Right lobe of liver (tissue), 6 donors: ENCODE results near the gene NEDD4L. TPM values are rescaled to one million over a fixed set of nuclear protein-coding genes. Genes with fewer than 3 reads are reported as not detected.
A peak's percentile ranks its signal among the peaks of the same experiment; 100 is the strongest.

ENCODE experiments used
- ATAC-seq, 4 donors: fragments of 200-7000 bp; cut with Tn5 transposase; one replicate each; pipeline ENCODE4 v1.9.1; 2020; ENCODE audit warnings: mild to moderate bottlenecking in 4 of 4, moderate library complexity in 4 of 4
- DNase-seq, 3 donors: peaks; one replicate each; pipeline ENCODE4 v3.0.0-alpha.2; 2020
- H3K27ac ChIP-seq, 3 donors: fragments of 200-600 bp; one replicate each; pipeline ENCODE4 v1.8.0; 2022
- H3K27me3 ChIP-seq, 2 donors: fragments of 200-600 bp; one replicate each; pipeline ENCODE4 v1.8.0; 2022
- H3K36me3 ChIP-seq, 4 donors: fragments of 200-600 bp; sonication (generic) in 1 of 4; one replicate each; pipeline versions ENCODE4 v1.5.1 to v1.8.0; 2017 to 2022; ENCODE audit warnings: control low read depth in 1 of 4
- H3K4me1 ChIP-seq, 4 donors: fragments of 200-600 bp; sonication (generic) in 1 of 4; one replicate each; pipeline versions ENCODE4 v1.5.1 to v1.8.0; 2017 to 2022; ENCODE audit warnings: control low read depth in 1 of 4
- H3K4me3 ChIP-seq, 3 donors: fragments of 200-600 bp; one replicate each; pipeline ENCODE4 v1.8.0; 2022
- H3K9me3 ChIP-seq, 4 donors: fragments of 200-600 bp; sonication (generic) in 1 of 4; one replicate each; pipeline versions ENCODE4 v1.5.1 to v1.8.0; 2017 to 2022; ENCODE audit warnings: control low read depth in 1 of 4
- CTCF ChIP-seq, 4 donors: fragments of 200-600 bp in 3 of 4; fragments of 450-650 bp in 1 of 4; IDR thresholded peaks; one replicate each; pipeline versions ENCODE4 v1.5.1 to v1.8.0; 2016 to 2022; ENCODE audit warnings: antibody characterized with exemption in 4 of 4, mild to moderate bottlenecking in 2 of 4
- POLR2A ChIP-seq: fragments of 450-650 bp; IDR thresholded peaks from one replicate; pipeline ENCODE4 v1.6.1; 2017; ENCODE audit warnings: antibody characterized with exemption, mild to moderate bottlenecking
- WGBS: methylation state at CpG from one replicate; pipeline ENCODE4 v1.1.6; 2018; ENCODE audit warnings: low coverage, low lambda C conversion rate; ENCODE audit not compliant: insufficient coverage; ENCODE audit errors: missing lambda C conversion rate; 5-methylcytosine and 5-hydroxymethylcytosine counted together
- intact Hi-C, 2 donors: fragments of 100-400 bp; cut with DNase I; formaldehyde crosslinking; loops; one replicate each; pipeline versions ENCODE4 v1.11.2 to v1.14.1; 2022
- total RNA-seq, 6 experiments: library from RNA; depleted of rRNA in 2 of 6; stranded (reverse); fragments of >200 nt in 2 of 6; fragmentation: NEBNext Ultra II Directional in 3 of 6; extraction: Animal tissue kit (Norgen Biotek cat#: 25700) in 3 of 6; gene quantifications; one replicate each; pipeline versions ENCODE4 v1.1.0 to v1.2.4, GENCODE V29; 2016 to 2023
- donor health status: DM: no; HTN: yes; CAD: no.
- donor health status: DM: no; HTN: no; CAD: no.
- donor health status: DM: no; HTN: no; CAD: no.
- donor health status: DM: no; HTN: yes; CAD: no.
- donor health status: DM: no; HTN: yes; CAD: no.

NEDD4L gene
- total RNA-seq, 6 experiments from 2014 or later = 21.5 to 41.0 (median 33.2) TPM

GRCh38 chr18:58044370-58045241, 580 bp downstream of the NEDD4L start:
- Histone ChIP-seq H3K27ac (peak overlapping the region; percentile 87 to 95 (median 91)), H3K4me1 (peaks cover 0 to 26% (median 0%) of the 10 kb centered on the region in 4 donors)
- intact Hi-C loops = loop anchor here in 1 of 2 donors (10.0 kb wide), 1 partner anchor 80 kb away; no protein-coding TSS in a partner anchor

GRCh38 chr18:58045242-58046092, 1.4 kb downstream of the NEDD4L start:
- peak; percentile 23 to 49 (median 43) for ATAC-seq

More at GRCh38 chr18:58044370-58045241, 580 bp downstream of the NEDD4L start:
- peak; percentile 63 to 68 (median 66) for DNase-seq
- peak; percentile 5 to 42 (median 27) for ATAC-seq
- H3K9me3 ChIP-seq = no peaks in the 10 kb centered on the region
- peak overlapping the region; percentile 61 to 86 (median 81) for H3K4me3 ChIP-seq
- H3K27me3 ChIP-seq = no peaks in the 10 kb centered on the region
- TF ChIP-seq POLR2A (peak; percentile 62), CTCF (IDR thresholded peaks at IDR 0.05) (peak in 2 of 4 donors; percentile 18 to 22)
- WGBS = 0% methylated on average over 13 of the region's 94 CpGs
- no peaks in the 10 kb centered on the region for H3K36me3 ChIP-seq

GRCh38 chr18:58046093-58046793, 2.2 kb downstream of the NEDD4L start:
- ATAC-seq = peak; percentile 2 to 26 (median 8)
- intact Hi-C loops = loop anchor here in 1 of 2 donors (10.0 kb wide), 1 partner anchor 79 kb away; no protein-coding TSS in a partner anchor
- peaks cover 0 to 26% (median 0%) of the 10 kb centered on the region in 4 donors for H3K4me1 ChIP-seq

More at GRCh38 chr18:58045242-58046092, 1.4 kb downstream of the NEDD4L start:
- TF ChIP-seq CTCF (IDR thresholded peaks at IDR 0.05) = no peak
- peak; percentile 42 for TF ChIP-seq POLR2A
- Histone ChIP-seq H3K4me3 (peak overlapping the region; percentile 61 to 86 (median 81)), H3K27ac (peak overlapping the region; percentile 87 to 95 (median 91)), H3K27me3 (no peaks in the 10 kb centered on the region), H3K4me1 (peaks cover 0 to 26% (median 0%) of the 10 kb centered on the region in 4 donors), H3K9me3 (no peaks in the 10 kb centered on the region), H3K36me3 (no peaks in the 10 kb centered on the region)
- 3% methylated on average over 22 of the region's 33 CpGs for WGBS
- peak; percentile 69 to 74 (median 69) for DNase-seq
- intact Hi-C loops = loop anchor here in 1 of 2 donors (10.0 kb wide), 1 partner anchor 79 kb away; no protein-coding TSS in a partner anchor

More at GRCh38 chr18:58046093-58046793, 2.2 kb downstream of the NEDD4L start:
- Histone ChIP-seq H3K27me3 (no peaks in the 10 kb centered on the region), H3K4me3 (peak overlapping the region; percentile 61 to 86 (median 81)), H3K27ac (peak overlapping the region; percentile 87 to 95 (median 91)), H3K36me3 (no peaks in the 10 kb centered on the region), H3K9me3 (no peaks in the 10 kb centered on the region)
- no peak for DNase-seq
- 10% methylated on average over 9 of the region's 9 CpGs for WGBS
- TF ChIP-seq POLR2A (no peak), CTCF (IDR thresholded peaks at IDR 0.05) (no peak)
